Lower leg skin (tissue), 4 donors: ENCODE results near the gene GABRA6. TPM values are rescaled to one million over a fixed set of nuclear protein-coding genes. Genes with fewer than 3 reads are reported as not detected.

Experiments
- DNase-seq, 2 donors: peaks; one replicate each; pipeline ENCODE4 v3.0.0-alpha.2; 2019; ENCODE audit warnings: low spot score in 2 of 2
- H3K4me3 ChIP-seq: fragments of 200-600 bp; sonication (generic); 2 replicates; pipeline ENCODE4 v1.5.1; 2017; ENCODE audit warnings: mild to moderate bottlenecking, low read depth; ENCODE audit not compliant: poor library complexity, severe bottlenecking
- CTCF ChIP-seq, 3 donors: fragments of 450-650 bp; IDR thresholded peaks; one replicate each; pipeline ENCODE4 v1.5.1; 2016; ENCODE audit warnings: antibody characterized with exemption in 3 of 3, mild to moderate bottlenecking in 3 of 3, moderate library complexity in 2 of 3
- POLR2A ChIP-seq, 2 donors: fragments of 450-650 bp; IDR thresholded peaks; one replicate each; pipeline ENCODE4 v1.6.1; 2016 to 2017; ENCODE audit warnings: antibody characterized with exemption in 2 of 2, mild to moderate bottlenecking in 1 of 2, moderate library complexity in 1 of 2
- WGBS, 2 donors: methylation state at CpG; one replicate each; pipeline ENCODE4 v1.1.5; 2018; 5-methylcytosine and 5-hydroxymethylcytosine counted together
- intact Hi-C: fragments of 100-400 bp; cut with DNase I; formaldehyde crosslinking; loops from one replicate; pipeline ENCODE4 v1.15.0; 2023; ENCODE audit warnings: low total_unique reads
- total RNA-seq, 4 donors: library from RNA; depleted of rRNA; stranded (reverse); fragments of >200 nt; gene quantifications; one replicate each; pipeline ENCODE4 v1.1.0, GENCODE V29; 2016

GABRA6 gene
- total RNA-seq, 4 donors from 2014 or later, result not detected

- 92 to 96% methylated on average over 1 of the region's 1 CpG for WGBS, 2 donors
- intact Hi-C loops, result no loop called here
- TF ChIP-seq CTCF (IDR thresholded peaks at IDR 0.05) (no peak), POLR2A (IDR thresholded peaks at IDR 0.05) (no peak)
- no peak for DNase-seq
- H3K4me3 ChIP-seq, result no peak overlapping the region
These were observed 33.6 kb downstream of the GABRA6 start for GRCh38 chr5:161719157-161719556.

GRCh38 chr5:161720460-161720859 is 34.9 kb downstream of the GABRA6 start:
- intact Hi-C loops, result no loop called here
- DNase-seq, result no peak
- H3K4me3 ChIP-seq, result no peak overlapping the region
- no peak for TF ChIP-seq CTCF (IDR thresholded peaks at IDR 0.05)
- no peak for TF ChIP-seq POLR2A (IDR thresholded peaks at IDR 0.05)

- intact Hi-C loops, result no loop called here
- 79 to 90% methylated on average over 1 of the region's 1 CpG for WGBS, 2 donors
- no peak for TF ChIP-seq CTCF (IDR thresholded peaks at IDR 0.05)
- DNase-seq, result no peak
- H3K4me3 ChIP-seq, result no peak overlapping the region
These were observed 49.2 kb downstream of the GABRA6 start for GRCh38 chr5:161734741-161735140.

GRCh38 chr5:161740433-161740832 is 54.9 kb downstream of the GABRA6 start:
- no peak overlapping the region for H3K4me3 ChIP-seq
- no peak for DNase-seq
- TF ChIP-seq CTCF (IDR thresholded peaks at IDR 0.05) (no peak), POLR2A (IDR thresholded peaks at IDR 0.05) (no peak)
- intact Hi-C loops, result no loop called here
- WGBS, 2 donors, result 89 to 92% methylated on average over 1 of the region's 1 CpG

GRCh38 chr5:161744276-161744675 is 58.8 kb downstream of the GABRA6 start:
- TF ChIP-seq CTCF (IDR thresholded peaks at IDR 0.05) (no peak), POLR2A (IDR thresholded peaks at IDR 0.05) (no peak)
- no peak for DNase-seq
- intact Hi-C loops, result no loop called here
- WGBS, 2 donors, result 83% methylated on average over 2 of the region's 2 CpGs
- no peak overlapping the region for H3K4me3 ChIP-seq

GRCh38 chr5:161745392-161745791 is 59.9 kb downstream of the GABRA6 start:
- no peak for DNase-seq
- 31 to 38% methylated on average over 3 of the region's 3 CpGs for WGBS, 2 donors

More at GRCh38 chr5:161745392-161745791, 59.9 kb downstream of the GABRA6 start:
- H3K4me3 ChIP-seq, result no peak overlapping the region
- no peak for TF ChIP-seq POLR2A (IDR thresholded peaks at IDR 0.05)
- no peak for TF ChIP-seq CTCF (IDR thresholded peaks at IDR 0.05)
- intact Hi-C loops, result no loop called here
